A549 (cell line): ENCODE data around the gene UBC. TPM values are rescaled to one million over a fixed set of nuclear protein-coding genes. Genes with fewer than 3 reads are reported as not detected.
A peak's percentile ranks its signal among the peaks of the same experiment; 100 is the strongest.

Experiments used
- ATOH8 ChIP-seq: fragments of 250-450 bp; sonication (Bioruptor Pico); IDR thresholded peaks from 2 replicates; pipeline ENCODE4 v1.5.0; 2020; ENCODE audit warnings: low read depth, mild to moderate bottlenecking, moderate library complexity
- BCL3 ChIP-seq: fragments of >200 bp; sonication (Bioruptor Twin); formaldehyde crosslinking; IDR thresholded peaks from 3 replicates; pipeline ENCODE4 v1.6.1; 2016
- BHLHE40 ChIP-seq: IDR thresholded peaks from 2 replicates; pipeline ENCODE4 v1.6.1; 2012; ENCODE audit warnings: low read depth, low read length, inconsistent platforms
- CBX2 ChIP-seq: fragments of 200-600 bp; sonication (generic); IDR thresholded peaks from 2 replicates; pipeline ENCODE4 v1.6.1; 2016; ENCODE audit warnings: low read depth, mild to moderate bottlenecking, borderline replicate concordance
- CBX8 ChIP-seq: fragments of 200-600 bp; sonication (generic); IDR thresholded peaks from 2 replicates; pipeline ENCODE4 v1.6.1; 2016
- CHD2 ChIP-seq: fragments of 150-350 bp; IDR thresholded peaks from 2 replicates; pipeline ENCODE4 v1.6.1; 2014; ENCODE audit warnings: low read length; ENCODE audit not compliant: partially characterized antibody
- CHD4 ChIP-seq: fragments of 200-600 bp; sonication (generic); IDR thresholded peaks from 2 replicates; pipeline ENCODE4 v1.6.1; 2016; ENCODE audit warnings: antibody characterized with exemption, mild to moderate bottlenecking, borderline replicate concordance
- CTCF ChIP-seq: fragments of >200 bp; sonication (Bioruptor Twin); formaldehyde crosslinking; IDR thresholded peaks from 3 replicates; pipeline ENCODE4 v1.5.1; 2016
- E2F6 ChIP-seq: IDR thresholded peaks from 2 replicates; pipeline ENCODE4 v1.6.1; 2012; ENCODE audit warnings: low read depth, borderline replicate concordance
- FOSL2 ChIP-seq, 2 experiments: fragments of 450-650 bp in 1 of 2; fragments of >200 bp in 1 of 2; sonication (Bioruptor Twin) in 1 of 2; formaldehyde crosslinking; IDR thresholded peaks; 2 replicates each; pipeline versions ENCODE4 v1.5.0 to v1.6.1; 2016 to 2020; ENCODE audit warnings: mild to moderate bottlenecking in 1 of 2, moderate library complexity in 1 of 2
- FOXS1 ChIP-seq: fragments of 250-450 bp; sonication (Bioruptor Pico); IDR thresholded peaks from 2 replicates; pipeline ENCODE4 v1.5.0; 2020; ENCODE audit warnings: mild to moderate bottlenecking, moderate library complexity
- HES2 ChIP-seq: fragments of >200 bp; sonication (Bioruptor Twin); formaldehyde crosslinking; IDR thresholded peaks from 2 replicates; pipeline ENCODE4 v1.6.1; 2016
- KDM1A ChIP-seq: fragments of 200-600 bp; sonication (generic); IDR thresholded peaks from 2 replicates; pipeline ENCODE4 v1.6.1; 2016; ENCODE audit warnings: low read depth, mild to moderate bottlenecking
- KDM5A ChIP-seq: fragments of 200-600 bp; sonication (generic); IDR thresholded peaks from 2 replicates; pipeline ENCODE4 v1.6.1; 2016; ENCODE audit warnings: antibody characterized with exemption, mild to moderate bottlenecking
- MAX ChIP-seq: IDR thresholded peaks from 2 replicates; pipeline ENCODE4 v1.6.1; 2012
- NFE2L2 ChIP-seq: fragments of 150-350 bp; conservative IDR thresholded peaks from 2 replicates; pipeline ENCODE4 v1.6.1; 2014; ENCODE audit warnings: low read length
- NPAS2 ChIP-seq: fragments of 250-450 bp; sonication (Bioruptor Pico); IDR thresholded peaks from 2 replicates; pipeline ENCODE4 v1.8.0; 2022; ENCODE audit warnings: mild to moderate bottlenecking, moderate library complexity, borderline replicate concordance
- PBX3 ChIP-seq: IDR thresholded peaks from 2 replicates; pipeline ENCODE4 v1.6.1; 2012
- PHF8 ChIP-seq: fragments of 200-600 bp; sonication (generic); IDR thresholded peaks from 2 replicates; pipeline ENCODE4 v1.6.1; 2016; ENCODE audit warnings: low read depth, mild to moderate bottlenecking, antibody characterized with exemption, moderate library complexity, borderline replicate concordance
- POLR2A ChIP-seq: IDR thresholded peaks from 2 replicates; pipeline ENCODE4 v1.6.1; 2012; ENCODE audit warnings: mild to moderate bottlenecking, low read length
- RAD21 ChIP-seq, 2 experiments: fragments of >200 bp in 1 of 2; sonication (Bioruptor Twin) in 1 of 2; formaldehyde crosslinking in 1 of 2; IDR thresholded peaks in 1 of 2; conservative IDR thresholded peaks in 1 of 2; 2 replicates in 1 of 2; 3 replicates in 1 of 2; pipeline ENCODE4 v1.6.1; 2012 to 2018; ENCODE audit warnings: inconsistent platforms in 1 of 2
- REST ChIP-seq: fragments of 200-600 bp; sonication (generic); IDR thresholded peaks from 2 replicates; pipeline ENCODE4 v1.6.1; 2016; ENCODE audit warnings: antibody characterized with exemption, mild to moderate bottlenecking, moderate library complexity
- RFX5 ChIP-seq: fragments of 450-650 bp; IDR thresholded peaks from 2 replicates; pipeline ENCODE4 v1.7.1; 2014; ENCODE audit warnings: antibody characterized with exemption, mild to moderate bottlenecking, moderate library complexity
- RNF2 ChIP-seq: fragments of 200-600 bp; sonication (generic); IDR thresholded peaks from 2 replicates; pipeline ENCODE4 v1.6.1; 2016; ENCODE audit warnings: low read depth, mild to moderate bottlenecking, antibody characterized with exemption, moderate library complexity, borderline replicate concordance
- SMC3 ChIP-seq: fragments of >200 bp; sonication (Bioruptor Twin); formaldehyde crosslinking; IDR thresholded peaks from 3 replicates; pipeline ENCODE4 v1.6.1; 2018; ENCODE audit warnings: inconsistent platforms
- SREBF2 ChIP-seq: fragments of 450-650 bp; IDR thresholded peaks from 2 replicates; pipeline ENCODE4 v1.6.1; 2014; ENCODE audit warnings: mild to moderate bottlenecking, moderate library complexity
- TFCP2L1 ChIP-seq: fragments of 250-450 bp; sonication (Bioruptor Pico); IDR thresholded peaks from 2 replicates; pipeline ENCODE4 v1.5.0; 2021; ENCODE audit warnings: mild to moderate bottlenecking
- TP53 ChIP-seq: fragments of 250-450 bp; sonication (Bioruptor Pico); IDR thresholded peaks from 2 replicates; pipeline ENCODE4 v1.5.0; 2021; ENCODE audit warnings: mild to moderate bottlenecking, moderate library complexity
- USF2 ChIP-seq: fragments of 450-650 bp; IDR thresholded peaks from 2 replicates; pipeline ENCODE4 v1.6.1; 2014; ENCODE audit warnings: antibody characterized with exemption
- ZNF302 ChIP-seq: fragments of 250-450 bp; sonication (Bioruptor Pico); IDR thresholded peaks from 2 replicates; pipeline ENCODE4 v1.9.0; 2021; ENCODE audit warnings: inconsistent platforms, mild to moderate bottlenecking, moderate library complexity
- polyA plus RNA-seq, 4 experiments: library from polyadenylated mRNA; depleted of rRNA in 3 of 4; stranded (reverse); fragments of >200 nt; fragmentation: RNase III in 1 of 4; extraction: RNeasy Plus Mini Kit Qiagen cat#74134 plus additional on column Dnase treatment in 1 of 4; gene quantifications; 2 replicates in 3 of 4; 3 replicates in 1 of 4; pipeline ENCODE4 v1.2.3, GENCODE V29; 2011 to 2017

The UBC gene
- polyA plus RNA-seq, 2 of the 4 experiments (the other 2 are of a cell fraction) = 993 to 2,000 TPM

- TF ChIP-seq REST (no peak; the same call in 1 of the 2 replicates), RNF2 (no peak), KDM5A (no peak), NPAS2 (CRISPR knock-in tag) (peak; percentile 29; the same call in 1 of the 2 replicates), PHF8 (no peak), CHD4 (no peak), CBX2 (no peak), FOXS1 (no peak), RAD21 (conservative IDR thresholded peaks at IDR 0.05 in 1 of 2, IDR thresholded peaks at IDR 0.05 in 1 of 2) (no peak), MAX (no peak), SMC3 (no peak), SREBF2 (no peak), ZNF302 (no peak), NFE2L2 (no peak; the same call in 1 of the 2 replicates), CHD2 (peak; percentile 62), KDM1A (no peak), BCL3 (peak; percentile 29; the same call in 1 of the 3 replicates), BHLHE40 (no peak), ATOH8 (CRISPR knock-in tag) (peak; percentile 86), HES2 (no peak), POLR2A (peak; percentile 25; the same call in 1 of the 2 replicates), RFX5 (no peak), TP53 (CRISPR knock-in tag) (peak; percentile 100), FOSL2 (IDR thresholded peaks at IDR 0.05) (no peak), FOSL2 (CRISPR knock-in tag; IDR thresholded peaks at IDR 0.05) (peak; percentile 43; the same call in 1 of the 2 replicates), E2F6 (no peak), CTCF (no peak), TFCP2L1 (peak; percentile 100), CBX8 (no peak), USF2 (no peak; the same call in 1 of the 2 replicates), PBX3 (no peak; the same call in 1 of the 2 replicates)
Observed at GRCh38 chr12:124910561-124911478, 3.6 kb downstream of the UBC start (continued).
